ENCODE data around the gene NBPF3.

DNA sequence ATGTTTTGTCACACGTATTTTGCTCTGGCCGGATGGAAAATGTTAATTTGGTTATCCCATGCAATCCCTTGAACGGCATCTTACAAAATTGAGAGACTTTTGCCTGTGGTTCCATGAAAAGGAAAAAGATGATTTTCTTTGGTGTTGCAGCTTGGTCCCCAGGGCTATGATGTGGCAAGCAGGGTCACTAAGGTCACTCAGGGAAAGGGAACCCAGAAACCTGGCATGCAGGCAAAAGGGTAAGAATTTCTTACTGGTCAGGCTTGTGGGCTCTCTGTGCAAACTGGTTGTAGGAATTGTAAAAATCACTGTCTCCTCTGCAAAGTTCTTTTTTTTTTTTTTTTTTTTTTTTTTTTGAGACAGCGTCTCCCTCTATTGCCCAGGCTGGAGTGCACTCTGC, 48.4 kb upstream of the NBPF3 start:
- TF ChIP-seq, protein P1, sequence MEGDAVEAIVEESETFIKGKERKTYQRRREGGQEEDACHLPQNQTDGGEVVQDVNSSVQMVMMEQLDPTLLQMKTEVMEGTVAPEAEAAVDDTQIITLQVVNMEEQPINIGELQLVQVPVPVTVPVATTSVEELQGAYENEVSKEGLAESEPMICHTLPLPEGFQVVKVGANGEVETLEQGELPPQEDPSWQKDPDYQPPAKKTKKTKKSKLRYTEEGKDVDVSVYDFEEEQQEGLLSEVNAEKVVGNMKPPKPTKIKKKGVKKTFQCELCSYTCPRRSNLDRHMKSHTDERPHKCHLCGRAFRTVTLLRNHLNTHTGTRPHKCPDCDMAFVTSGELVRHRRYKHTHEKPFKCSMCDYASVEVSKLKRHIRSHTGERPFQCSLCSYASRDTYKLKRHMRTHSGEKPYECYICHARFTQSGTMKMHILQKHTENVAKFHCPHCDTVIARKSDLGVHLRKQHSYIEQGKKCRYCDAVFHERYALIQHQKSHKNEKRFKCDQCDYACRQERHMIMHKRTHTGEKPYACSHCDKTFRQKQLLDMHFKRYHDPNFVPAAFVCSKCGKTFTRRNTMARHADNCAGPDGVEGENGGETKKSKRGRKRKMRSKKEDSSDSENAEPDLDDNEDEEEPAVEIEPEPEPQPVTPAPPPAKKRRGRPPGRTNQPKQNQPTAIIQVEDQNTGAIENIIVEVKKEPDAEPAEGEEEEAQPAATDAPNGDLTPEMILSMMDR (IDR thresholded peaks at IDR 0.05): no peak
- TF ChIP-seq POLR2A (IDR thresholded peaks at IDR 0.05) (no peak), EP300 (IDR thresholded peaks at IDR 0.05) (no peak), POLR2AphosphoS5 (IDR thresholded peaks at IDR 0.05) (no peak)

All from gastroesophageal sphincter (tissue), 3 donors.